Keratinocyte (primary cell): ENCODE results near the gene AOC1.

Experiments used
- EZH2 ChIP-seq: IDR thresholded peaks from one replicate; pipeline ENCODE4 v1.6.1; 2012; ENCODE audit warnings: inconsistent platforms, mild to moderate bottlenecking, low read length, moderate library complexity
- TF ChIP-seq, protein P1 (sequence below), 3 experiments: IDR thresholded peaks in 1 of 3; conservative IDR thresholded peaks in 1 of 3; optimal IDR thresholded peaks in 1 of 3; 2 replicates in 2 of 3; 3 replicates in 1 of 3; pipeline versions ENCODE3 to v1.5.1; 2011; ENCODE audit warnings: low read length in 3 of 3, mild to moderate bottlenecking in 3 of 3, moderate library complexity in 2 of 3, control low read depth in 1 of 3, inconsistent platforms in 1 of 3; ENCODE audit not compliant: insufficient read depth in 2 of 3; ENCODE audit errors: extremely low read depth in 1 of 3

DNA sequence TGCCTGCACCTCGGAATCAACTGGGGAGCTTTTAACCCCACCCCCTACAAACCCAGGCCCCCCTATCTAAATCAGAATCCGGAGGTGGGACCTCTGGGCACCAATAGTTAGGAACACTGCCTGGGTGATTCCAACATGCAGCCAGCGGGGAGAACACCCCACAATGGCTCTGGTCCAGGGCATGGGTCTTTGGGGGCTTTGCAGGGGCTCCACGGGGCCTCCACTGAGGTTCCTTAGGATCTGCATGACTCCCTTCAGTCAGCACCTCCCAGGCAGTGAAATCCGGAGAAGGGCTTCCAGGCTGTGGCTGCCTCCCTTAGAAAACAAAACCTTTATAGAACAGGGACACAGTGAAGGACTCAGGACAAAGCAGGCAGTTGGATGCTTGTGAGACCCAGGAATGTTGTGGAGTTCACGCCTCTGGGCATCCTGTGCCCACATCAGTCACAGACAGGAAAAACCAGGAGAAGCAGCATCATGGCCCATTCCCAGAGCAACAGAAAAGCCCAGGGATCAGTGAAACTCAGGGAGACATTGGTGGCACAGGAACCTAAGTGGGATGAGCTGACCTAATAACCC lies 16.5 kb upstream of the AOC1 start:
- no peak for TF ChIP-seq EZH2
- TF ChIP-seq, protein P1, sequence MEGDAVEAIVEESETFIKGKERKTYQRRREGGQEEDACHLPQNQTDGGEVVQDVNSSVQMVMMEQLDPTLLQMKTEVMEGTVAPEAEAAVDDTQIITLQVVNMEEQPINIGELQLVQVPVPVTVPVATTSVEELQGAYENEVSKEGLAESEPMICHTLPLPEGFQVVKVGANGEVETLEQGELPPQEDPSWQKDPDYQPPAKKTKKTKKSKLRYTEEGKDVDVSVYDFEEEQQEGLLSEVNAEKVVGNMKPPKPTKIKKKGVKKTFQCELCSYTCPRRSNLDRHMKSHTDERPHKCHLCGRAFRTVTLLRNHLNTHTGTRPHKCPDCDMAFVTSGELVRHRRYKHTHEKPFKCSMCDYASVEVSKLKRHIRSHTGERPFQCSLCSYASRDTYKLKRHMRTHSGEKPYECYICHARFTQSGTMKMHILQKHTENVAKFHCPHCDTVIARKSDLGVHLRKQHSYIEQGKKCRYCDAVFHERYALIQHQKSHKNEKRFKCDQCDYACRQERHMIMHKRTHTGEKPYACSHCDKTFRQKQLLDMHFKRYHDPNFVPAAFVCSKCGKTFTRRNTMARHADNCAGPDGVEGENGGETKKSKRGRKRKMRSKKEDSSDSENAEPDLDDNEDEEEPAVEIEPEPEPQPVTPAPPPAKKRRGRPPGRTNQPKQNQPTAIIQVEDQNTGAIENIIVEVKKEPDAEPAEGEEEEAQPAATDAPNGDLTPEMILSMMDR (optimal IDR thresholded peaks at IDR 0.05 in 1 of 3, IDR thresholded peaks at IDR 0.05 in 1 of 3, conservative IDR thresholded peaks at IDR 0.05 in 1 of 3; ENCODE audit: extremely low read depth in 1 of 3, insufficient read depth in 2 of 3, low read length in 3 of 3): no peak
